HCT116 (cell line): ENCODE data around the gene TMEM204. TPM values are rescaled to one million over a fixed set of nuclear protein-coding genes. Genes with fewer than 3 reads are reported as not detected.

Experiments
- ATAC-seq: fragments of 200-7000 bp; cut with Tn5 transposase; 2 replicates; pipeline ENCODE4 v1.9.1; 2020; ENCODE audit warnings: mild to moderate bottlenecking, moderate library complexity
- BruUV-seq: library from RNA; stranded (reverse); fragments of 400-500 nt; replicated peaks from 2 replicates; lab custom pipeline; 2021; lab: Mats Ljungman, UMichigan
- CTCF ChIA-PET: fragments of 300-600 bp; sonication (Branson Sonifier 250); formaldehyde crosslinking; loops from one replicate; lab custom pipeline; 2021; ENCODE audit warnings: antibody characterized with exemption; lab: Charles Lee
- POLR2A ChIA-PET: fragments of 300-600, 350-600 bp; sonication (Branson Sonifier 250); formaldehyde crosslinking; loops from one replicate; lab custom pipeline; 2021; ENCODE audit warnings: antibody characterized with exemption; lab: Charles Lee
- RAD21 ChIA-PET, 2 experiments: fragments of 300-600 bp; sonication (Branson Sonifier 250); formaldehyde crosslinking; loops; one replicate each; lab custom pipeline; 2023; ENCODE audit warnings: low total read pairs in 2 of 2; ENCODE audit not compliant: uncharacterized antibody in 2 of 2, unreplicated experiment in 2 of 2, low non-redundant PET in 1 of 2; lab: Charles Lee
- DNase-seq: peaks from one replicate; pipeline ENCODE4 v3.0.0-alpha.2; 2010; ENCODE audit warnings: low read depth, low spot score
- H2AFZ ChIP-seq: fragments of 200-600 bp; shearing (Covaris generic), sonication (generic); 2 replicates; pipeline ENCODE4 v1.6.1; 2017; ENCODE audit warnings: low read depth, mixed run types, mixed read lengths, antibody characterized with exemption, low read length; ENCODE audit not compliant: poor library complexity, severe bottlenecking
- H3K27ac ChIP-seq: 2 replicates; pipeline ENCODE4 v1.5.1; 2012; ENCODE audit warnings: low read depth, low read length
- H3K27me3 ChIP-seq: fragments of 200-600 bp; sonication (generic); 2 replicates; pipeline ENCODE4 v1.6.1; 2016; ENCODE audit warnings: mixed run types, low read length, mixed read lengths; ENCODE audit not compliant: insufficient read depth
- H3K36me3 ChIP-seq, 2 experiments: fragments of 200-500 bp in 1 of 2; fragments of 200-600 bp in 1 of 2; sonication (Bioruptor generic) in 1 of 2; sonication (generic) in 1 of 2; 2 replicates each; pipeline versions ENCODE4 v1.5.1 to v1.6.1; 2014 to 2016; ENCODE audit warnings: low read length in 2 of 2, inconsistent platforms in 1 of 2, mixed read lengths in 1 of 2, mixed run types in 1 of 2; ENCODE audit not compliant: insufficient read depth in 2 of 2, control insufficient read depth in 1 of 2
- H3K4me1 ChIP-seq, 2 experiments: fragments of 200-600 bp in 1 of 2; sonication (generic) in 1 of 2; 2 replicates each; pipeline versions ENCODE4 v1.5.1 to v1.6.1; 2012 to 2017; ENCODE audit warnings: low read length in 2 of 2, inconsistent platforms in 1 of 2, mild to moderate bottlenecking in 1 of 2, mixed read lengths in 1 of 2, mixed run types in 1 of 2, moderate library complexity in 1 of 2; ENCODE audit not compliant: insufficient read depth in 2 of 2, control insufficient read depth in 1 of 2
- H3K4me2 ChIP-seq: fragments of 200-600 bp; sonication (generic); 2 replicates; pipeline ENCODE4 v1.6.1; 2017; ENCODE audit warnings: mixed run types, low read length, mixed read lengths
- H3K4me3 ChIP-seq, 2 experiments: fragments of 200-600 bp in 1 of 2; sonication (generic) in 1 of 2; replicated peaks in 1 of 2; 2 replicates each; pipeline ENCODE4 v1.5.1; 2011 to 2016; ENCODE audit warnings: low read length in 2 of 2, control low read depth in 1 of 2, low read depth in 1 of 2, mild to moderate bottlenecking in 1 of 2, mixed read lengths in 1 of 2, mixed run types in 1 of 2
- H3K79me2 ChIP-seq: fragments of 200-600 bp; sonication (generic); 2 replicates; pipeline ENCODE4 v1.6.1; 2017; ENCODE audit warnings: mild to moderate bottlenecking, mixed run types, low read length, moderate library complexity, mixed read lengths; ENCODE audit not compliant: insufficient read depth
- H3K9ac ChIP-seq: fragments of 200-600 bp; sonication (generic); 2 replicates; pipeline ENCODE4 v1.6.1; 2016; ENCODE audit warnings: low read length, mixed read lengths
- H3K9me2 ChIP-seq: fragments of 200-600 bp; sonication (generic), shearing (Covaris generic); 2 replicates; pipeline ENCODE4 v1.6.1; 2017; ENCODE audit warnings: mixed run types, mild to moderate bottlenecking, moderate library complexity; ENCODE audit not compliant: insufficient read depth
- H3K9me3 ChIP-seq, 2 experiments: fragments of 200-500 bp in 1 of 2; fragments of 200-600 bp in 1 of 2; sonication (Bioruptor generic) in 1 of 2; sonication (generic) in 1 of 2; 2 replicates each; pipeline ENCODE4 v1.6.1; 2014 to 2017; ENCODE audit warnings: low read length in 2 of 2, mixed read lengths in 2 of 2, inconsistent platforms in 1 of 2, low read depth in 1 of 2, mild to moderate bottlenecking in 1 of 2, mixed run types in 1 of 2, moderate library complexity in 1 of 2; ENCODE audit not compliant: control insufficient read depth in 1 of 2, insufficient read depth in 1 of 2
- H4K20me1 ChIP-seq: fragments of 200-600 bp; sonication (generic), shearing (Covaris generic); 2 replicates; pipeline ENCODE4 v1.6.1; 2017; ENCODE audit warnings: mixed run types, mild to moderate bottlenecking, moderate library complexity; ENCODE audit not compliant: insufficient read depth
- CBX3 ChIP-seq: IDR thresholded peaks from 2 replicates; pipeline ENCODE4 v1.6.1; 2012; ENCODE audit warnings: low read depth
- CEBPB ChIP-seq: IDR thresholded peaks from 2 replicates; pipeline ENCODE4 v1.6.1; 2012; ENCODE audit warnings: low read depth
- ELF1 ChIP-seq: IDR thresholded peaks from 2 replicates; pipeline ENCODE4 v1.6.1; 2012; ENCODE audit warnings: low read depth, borderline replicate concordance
- EZH2 ChIP-seq: fragments of 200-600 bp; sonication (generic); IDR thresholded peaks from 2 replicates; pipeline ENCODE4 v1.6.1; 2017; ENCODE audit warnings: antibody characterized with exemption, mixed run types
- JUND ChIP-seq: IDR thresholded peaks from 2 replicates; pipeline ENCODE4 v1.6.1; 2012
- SP1 ChIP-seq: IDR thresholded peaks from 2 replicates; pipeline ENCODE4 v1.6.1; 2012; ENCODE audit warnings: low read depth
- SRF ChIP-seq: IDR thresholded peaks from 2 replicates; pipeline ENCODE4 v1.6.1; 2012; ENCODE audit warnings: low read depth
- intact Hi-C: fragments of 100-400 bp; cut with micrococcal nuclease; formaldehyde crosslinking; loops from 2 replicates; pipeline ENCODE4 v1.10.0; 2022
- total RNA-seq: library from RNA; stranded (reverse); gene quantifications from one replicate; pipeline ENCODE4 v1.2.1, GENCODE V29; 2021; ENCODE audit not compliant: unreplicated experiment
- TF ChIP-seq, protein P1 (sequence below), 3 experiments: fragments of 200-600 bp in 1 of 3; sonication (generic) in 1 of 3; IDR thresholded peaks in 2 of 3; conservative IDR thresholded peaks in 1 of 3; 2 replicates each; pipeline ENCODE4 v1.5.1; 2012 to 2017; ENCODE audit warnings: low read depth in 2 of 3, low read length in 2 of 3, antibody characterized with exemption in 1 of 3, borderline replicate concordance in 1 of 3, control low read depth in 1 of 3, mild to moderate bottlenecking in 1 of 3, mixed read lengths in 1 of 3, mixed run types in 1 of 3, moderate library complexity in 1 of 3; ENCODE audit not compliant: insufficient read depth in 1 of 3
- TF ChIP-seq, protein P2 (sequence below): IDR thresholded peaks from 2 replicates; pipeline ENCODE4 v1.6.1; 2011; ENCODE audit warnings: mild to moderate bottlenecking, low read length, moderate library complexity; ENCODE audit not compliant: insufficient replicate concordance; ENCODE audit errors: extremely low read depth
- TF ChIP-seq, protein P3 (sequence below): IDR thresholded peaks from 2 replicates; pipeline ENCODE4 v1.6.1; 2012

TMEM204 gene
- total RNA-seq, 1 experiment from 2014 or later, result 0.22 TPM

DNA sequence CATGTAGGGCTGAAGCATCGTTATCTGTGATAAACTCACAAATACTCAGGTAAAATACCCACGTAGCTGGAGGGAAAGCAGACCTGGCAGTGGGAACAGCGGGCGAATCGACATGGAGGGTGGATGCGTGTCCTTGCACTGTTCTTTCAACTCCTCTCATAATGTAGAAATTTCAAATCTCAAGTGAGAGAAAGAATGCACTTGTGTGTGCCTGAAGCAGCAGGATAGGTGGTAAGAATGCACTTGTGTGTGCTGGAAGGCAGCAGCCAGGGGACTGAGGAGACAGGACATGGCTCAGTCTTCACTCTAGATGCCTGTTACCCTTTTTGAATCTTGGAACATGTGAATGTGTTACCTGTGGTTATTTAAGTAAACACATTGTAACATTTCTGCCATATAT lies 68.0 kb downstream of the TMEM204 start:
- H3K4me1 ChIP-seq, result no peaks in the 10 kb centered on the region
- ATAC-seq (no peak), DNase-seq (no peak)
- BruUV-seq, result no TSS peak
- H3K27me3 ChIP-seq, result no peaks in the 10 kb centered on the region
- no peaks in the 10 kb centered on the region for H4K20me1 ChIP-seq
- no peak overlapping the region for H3K27ac ChIP-seq
- RAD21 ChIA-PET, result no interaction called here
- no peak overlapping the region for H3K9ac ChIP-seq
- TF ChIP-seq CBX3, result no peak
- TF ChIP-seq, protein P1, sequence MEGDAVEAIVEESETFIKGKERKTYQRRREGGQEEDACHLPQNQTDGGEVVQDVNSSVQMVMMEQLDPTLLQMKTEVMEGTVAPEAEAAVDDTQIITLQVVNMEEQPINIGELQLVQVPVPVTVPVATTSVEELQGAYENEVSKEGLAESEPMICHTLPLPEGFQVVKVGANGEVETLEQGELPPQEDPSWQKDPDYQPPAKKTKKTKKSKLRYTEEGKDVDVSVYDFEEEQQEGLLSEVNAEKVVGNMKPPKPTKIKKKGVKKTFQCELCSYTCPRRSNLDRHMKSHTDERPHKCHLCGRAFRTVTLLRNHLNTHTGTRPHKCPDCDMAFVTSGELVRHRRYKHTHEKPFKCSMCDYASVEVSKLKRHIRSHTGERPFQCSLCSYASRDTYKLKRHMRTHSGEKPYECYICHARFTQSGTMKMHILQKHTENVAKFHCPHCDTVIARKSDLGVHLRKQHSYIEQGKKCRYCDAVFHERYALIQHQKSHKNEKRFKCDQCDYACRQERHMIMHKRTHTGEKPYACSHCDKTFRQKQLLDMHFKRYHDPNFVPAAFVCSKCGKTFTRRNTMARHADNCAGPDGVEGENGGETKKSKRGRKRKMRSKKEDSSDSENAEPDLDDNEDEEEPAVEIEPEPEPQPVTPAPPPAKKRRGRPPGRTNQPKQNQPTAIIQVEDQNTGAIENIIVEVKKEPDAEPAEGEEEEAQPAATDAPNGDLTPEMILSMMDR (IDR thresholded peaks at IDR 0.05 in 2 of 3, conservative IDR thresholded peaks at IDR 0.05 in 1 of 3; ENCODE audit: borderline replicate concordance in 1 of 3, insufficient read depth in 1 of 3, low read depth in 2 of 3, low read length in 2 of 3), result no peak
- TF ChIP-seq, protein P2, sequence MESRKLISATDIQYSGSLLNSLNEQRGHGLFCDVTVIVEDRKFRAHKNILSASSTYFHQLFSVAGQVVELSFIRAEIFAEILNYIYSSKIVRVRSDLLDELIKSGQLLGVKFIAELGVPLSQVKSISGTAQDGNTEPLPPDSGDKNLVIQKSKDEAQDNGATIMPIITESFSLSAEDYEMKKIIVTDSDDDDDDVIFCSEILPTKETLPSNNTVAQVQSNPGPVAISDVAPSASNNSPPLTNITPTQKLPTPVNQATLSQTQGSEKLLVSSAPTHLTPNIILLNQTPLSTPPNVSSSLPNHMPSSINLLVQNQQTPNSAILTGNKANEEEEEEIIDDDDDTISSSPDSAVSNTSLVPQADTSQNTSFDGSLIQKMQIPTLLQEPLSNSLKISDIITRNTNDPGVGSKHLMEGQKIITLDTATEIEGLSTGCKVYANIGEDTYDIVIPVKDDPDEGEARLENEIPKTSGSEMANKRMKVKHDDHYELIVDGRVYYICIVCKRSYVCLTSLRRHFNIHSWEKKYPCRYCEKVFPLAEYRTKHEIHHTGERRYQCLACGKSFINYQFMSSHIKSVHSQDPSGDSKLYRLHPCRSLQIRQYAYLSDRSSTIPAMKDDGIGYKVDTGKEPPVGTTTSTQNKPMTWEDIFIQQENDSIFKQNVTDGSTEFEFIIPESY, result no peak
- no peak for TF ChIP-seq EZH2
- TF ChIP-seq ELF1, result no peak
- no peak for TF ChIP-seq SRF
- no peak for TF ChIP-seq JUND
- TF ChIP-seq, protein P3, sequence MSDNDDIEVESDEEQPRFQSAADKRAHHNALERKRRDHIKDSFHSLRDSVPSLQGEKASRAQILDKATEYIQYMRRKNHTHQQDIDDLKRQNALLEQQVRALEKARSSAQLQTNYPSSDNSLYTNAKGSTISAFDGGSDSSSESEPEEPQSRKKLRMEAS, result no peak
- TF ChIP-seq CEBPB, result no peak
- no peak for TF ChIP-seq SP1
- H3K4me2 ChIP-seq, result no peak overlapping the region
- POLR2A ChIA-PET, result no interaction called here
- no peaks in the 10 kb centered on the region for H3K79me2 ChIP-seq
- H2AFZ ChIP-seq, result no peak overlapping the region
- H3K9me2 ChIP-seq, result no peaks in the 10 kb centered on the region
- no peaks in the 10 kb centered on the region for H3K9me3 ChIP-seq
- no peak overlapping the region for H3K4me3 ChIP-seq
- 0 out of 4 replicates have a peak, but pooled peaks cover 0 to 3% of the 10 kb centered on the region in 2 experiments for H3K36me3 ChIP-seq
- CTCF ChIA-PET, result no interaction called here
- intact Hi-C loops, result no loop called here
